HG02870 (cell line): ENCODE measurements around the gene BLCAP.
"Not testable (repeated sequence)": the region's sequence is repeated elsewhere in the genome, so short reads cannot be mapped to it uniquely, and the experiment has no call there.

Source experiments
- ATAC-seq: cut with Tn5 transposase; IDR thresholded peaks from one replicate; pipeline ENCODE4 v1.9.1; 2021; ENCODE audit warnings: mild to moderate bottlenecking, moderate library complexity; ENCODE audit not compliant: unreplicated experiment

BLCAP gene

DNA sequence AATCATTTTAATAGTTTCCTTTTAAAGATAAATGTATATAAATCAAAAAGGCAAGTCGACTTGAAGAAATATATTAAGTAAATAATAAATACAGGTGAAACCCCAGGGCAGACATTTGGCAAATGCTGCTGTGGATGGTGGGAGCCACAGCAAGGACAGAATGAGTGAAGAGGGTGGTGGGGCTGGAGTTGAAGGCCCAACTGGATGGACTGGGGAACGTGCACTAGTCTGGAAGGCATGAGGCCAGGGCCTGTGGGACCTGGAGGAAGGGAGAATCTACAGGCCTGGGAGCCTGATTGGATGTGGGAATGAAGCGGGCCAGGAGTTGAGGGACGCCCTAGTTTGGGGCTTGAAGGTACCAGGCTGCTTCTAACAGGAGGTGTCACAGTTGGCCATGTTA lies 30.6 kb upstream of the BLCAP start:
- ATAC-seq: no peak

DNA sequence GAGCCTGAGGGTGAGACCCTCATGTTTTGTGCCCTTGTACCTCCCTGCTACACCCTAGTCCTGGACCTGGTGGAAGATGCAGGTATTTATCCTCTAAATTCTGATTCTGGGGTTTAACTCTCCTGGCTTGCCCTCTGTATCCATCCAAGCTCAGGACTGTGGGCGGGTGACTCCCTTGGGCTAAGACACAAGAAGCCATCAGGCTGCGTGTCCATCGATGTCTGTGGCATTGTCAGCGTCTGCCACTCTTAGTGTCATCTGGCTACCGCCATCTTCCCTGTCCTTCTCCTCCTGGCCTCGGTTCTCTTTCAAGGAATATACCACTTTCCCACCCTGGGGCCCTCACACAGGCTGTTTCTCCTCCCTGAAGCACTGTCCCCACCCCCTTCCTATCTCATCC lies 28.9 kb upstream of the BLCAP start:
- no peak for ATAC-seq

DNA sequence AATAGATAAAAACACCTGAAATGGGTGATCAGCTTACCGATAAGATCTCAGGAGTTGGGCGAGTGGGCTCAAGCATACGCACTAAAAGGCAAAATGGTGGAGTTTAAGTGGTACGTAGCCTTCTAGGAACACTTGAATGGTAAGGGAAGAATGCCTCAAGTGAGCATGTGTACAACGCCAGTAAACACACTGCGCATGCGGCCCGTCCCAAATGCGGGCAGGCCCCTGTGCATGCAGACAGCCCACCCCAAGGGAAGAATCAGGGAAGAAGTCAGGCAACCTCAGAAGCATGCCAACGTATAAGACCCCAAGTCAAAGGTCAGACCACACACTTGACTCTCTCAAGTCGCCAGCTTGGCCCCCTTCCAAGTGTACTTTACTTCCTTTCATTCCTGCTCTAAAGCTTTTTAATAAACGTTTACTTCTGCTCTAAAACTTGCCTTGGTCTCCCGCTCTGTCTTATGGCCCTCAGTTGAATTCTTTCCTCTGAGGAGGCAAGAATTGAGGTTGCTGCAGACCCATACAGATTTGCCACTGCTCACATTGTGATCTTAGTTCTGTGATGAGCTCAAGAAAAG lies 27.1 kb upstream of the BLCAP start:
- not testable (repeated sequence) for ATAC-seq

DNA sequence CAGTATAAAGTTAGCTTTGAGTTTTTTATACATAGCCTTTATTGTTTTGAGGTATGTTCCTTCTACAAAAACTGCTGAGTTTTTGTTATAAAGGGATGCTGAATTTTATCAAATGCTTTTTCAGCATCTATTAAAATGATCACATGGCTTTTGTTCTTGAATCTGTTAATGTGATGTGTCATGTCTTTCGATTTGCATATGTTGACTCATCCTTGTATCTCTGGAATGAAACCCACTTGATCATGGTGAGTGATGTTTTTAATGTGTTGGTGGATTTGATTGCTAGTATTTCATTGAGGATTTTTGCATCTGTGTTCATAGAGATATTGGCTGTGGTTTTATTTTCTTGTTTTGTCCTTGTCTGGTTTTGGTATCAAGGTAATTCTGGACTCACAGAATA lies 24.7 kb upstream of the BLCAP start:
- ATAC-seq: no peak

DNA sequence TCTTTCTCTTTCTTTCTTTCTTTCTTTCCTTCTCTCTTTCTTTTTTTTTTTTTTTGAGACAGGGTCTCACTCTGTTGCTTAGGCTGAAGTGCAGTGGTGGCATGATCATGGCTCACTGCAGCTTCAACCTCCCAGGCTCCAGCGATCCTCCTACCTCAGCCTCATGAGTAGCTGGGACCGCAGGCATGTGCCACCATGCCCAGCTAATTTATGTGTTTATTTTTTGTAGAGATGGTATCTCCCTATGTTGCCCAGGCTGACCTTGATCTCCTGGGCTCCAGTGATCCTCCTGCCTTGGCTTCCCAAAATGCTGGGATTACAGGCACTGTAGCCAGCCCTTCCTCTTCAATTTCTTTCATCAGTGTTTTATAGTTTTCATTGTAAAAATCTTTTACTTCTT lies 24.0 kb upstream of the BLCAP start:
- ATAC-seq: not testable (repeated sequence)

DNA sequence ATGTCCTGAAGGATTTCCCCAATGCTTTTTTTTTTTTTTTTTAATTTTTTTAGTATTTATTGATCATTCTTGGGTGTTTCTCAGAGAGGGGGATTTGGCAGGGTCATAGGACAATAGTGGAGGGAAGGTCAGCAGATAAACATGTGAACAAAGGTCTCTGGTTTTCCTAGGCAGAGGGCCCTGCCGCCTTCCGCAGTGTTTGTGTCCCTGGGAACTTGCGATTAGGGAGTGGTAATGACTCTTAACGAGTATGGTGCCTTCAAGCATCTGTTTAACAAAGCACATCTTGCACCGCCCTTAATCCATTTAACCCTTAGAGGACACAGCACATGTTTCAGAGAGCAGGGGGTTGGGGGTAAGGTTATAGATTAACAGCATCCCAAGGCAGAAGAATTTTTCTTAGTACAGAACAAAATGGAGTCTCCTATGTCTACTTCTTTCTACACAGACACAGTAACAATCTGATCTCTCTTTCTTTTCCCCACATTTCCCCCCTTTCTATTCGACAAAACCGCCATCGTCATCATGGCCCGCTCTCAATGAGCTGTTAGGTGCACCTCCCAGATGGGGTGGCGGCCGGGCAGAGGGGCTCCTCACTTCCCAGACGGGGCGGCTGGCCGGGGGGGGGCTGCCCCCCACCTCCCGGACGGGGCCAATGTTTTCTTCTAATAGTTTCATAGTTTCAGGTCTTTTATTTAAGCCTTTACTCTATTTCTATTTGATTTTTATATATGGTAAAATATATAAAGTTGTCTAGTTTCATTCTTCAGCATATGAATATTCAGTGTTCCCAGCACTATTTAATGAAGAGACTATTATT lies 22.6 kb upstream of the BLCAP start:
- not testable (repeated sequence) for ATAC-seq

DNA sequence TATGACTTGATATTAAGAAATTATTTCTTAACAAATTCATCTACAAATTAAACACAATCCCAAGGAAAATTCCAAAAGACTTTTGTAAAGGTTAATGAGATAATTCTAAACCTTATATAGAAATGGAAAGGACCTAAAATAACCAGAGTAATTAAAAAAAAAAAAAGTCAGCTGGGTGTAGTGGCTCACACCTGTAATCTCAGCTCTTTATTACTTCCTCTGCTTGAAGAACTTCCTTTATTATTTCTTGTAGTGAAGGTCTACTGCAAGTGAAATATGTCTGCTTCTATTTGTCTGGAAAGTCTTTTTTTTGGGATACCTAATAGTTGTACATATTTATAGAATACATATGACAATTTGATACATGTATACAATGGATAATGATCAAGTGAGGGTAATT lies 20.2 kb upstream of the BLCAP start:
- ATAC-seq: no peak

DNA sequence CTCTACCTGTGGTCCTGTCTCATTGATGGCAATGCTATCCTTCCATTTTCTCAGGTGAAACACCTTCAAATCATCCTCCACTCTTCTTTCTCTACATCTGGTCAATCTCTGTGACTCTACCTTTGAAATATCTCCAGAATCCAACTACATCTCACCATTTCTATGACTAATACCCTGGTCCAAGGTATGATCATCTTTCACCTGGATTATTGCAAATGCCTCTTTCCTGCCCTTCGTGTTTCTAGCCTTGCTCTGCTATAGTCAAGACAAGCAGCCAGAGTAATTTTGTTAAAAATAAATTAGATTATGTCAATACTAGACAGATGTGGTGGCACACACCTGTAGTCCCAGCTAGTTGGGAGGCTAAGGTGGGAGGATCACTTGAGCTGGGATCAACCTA lies 17.8 kb upstream of the BLCAP start:
- ATAC-seq: no peak

DNA sequence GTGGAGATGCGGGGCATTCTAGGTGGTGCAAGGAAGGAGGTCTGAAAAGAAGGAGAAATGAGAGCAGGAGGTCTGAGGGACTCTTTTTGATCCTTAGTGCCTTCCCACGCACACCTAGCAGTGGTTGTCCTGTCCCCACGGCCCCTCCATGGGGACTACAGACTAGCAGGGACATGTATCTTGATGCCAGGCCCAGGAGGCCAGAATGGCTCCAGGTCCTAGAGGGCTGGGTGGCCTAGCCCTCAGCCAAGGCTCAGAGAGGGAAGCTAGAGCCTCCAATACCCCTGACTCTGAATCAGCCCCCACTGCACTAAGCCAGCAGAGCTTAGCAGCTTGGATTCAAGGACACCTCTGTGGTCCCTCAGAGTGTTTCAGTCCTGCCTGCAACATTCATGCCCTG lies 16.7 kb upstream of the BLCAP start:
- no peak for ATAC-seq

DNA sequence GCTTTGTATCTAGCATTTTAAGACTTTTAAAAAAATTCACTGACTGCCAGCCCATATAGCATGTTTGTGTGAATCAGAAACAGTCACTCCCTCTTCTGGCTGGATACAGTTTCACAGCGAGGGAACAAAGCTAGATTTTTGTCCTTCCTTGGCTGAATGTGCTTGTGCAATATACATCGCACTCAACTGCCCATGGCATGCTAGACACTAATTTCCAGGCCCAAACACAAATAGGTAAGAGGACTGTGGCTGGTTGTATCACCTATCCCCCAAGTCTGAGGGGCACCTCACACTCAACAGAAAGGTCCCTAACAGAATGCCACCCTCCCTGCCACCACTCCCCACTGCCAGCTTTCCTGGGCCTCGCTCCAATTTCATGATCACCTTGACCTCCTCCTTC lies 16.2 kb upstream of the BLCAP start:
- no peak for ATAC-seq

DNA sequence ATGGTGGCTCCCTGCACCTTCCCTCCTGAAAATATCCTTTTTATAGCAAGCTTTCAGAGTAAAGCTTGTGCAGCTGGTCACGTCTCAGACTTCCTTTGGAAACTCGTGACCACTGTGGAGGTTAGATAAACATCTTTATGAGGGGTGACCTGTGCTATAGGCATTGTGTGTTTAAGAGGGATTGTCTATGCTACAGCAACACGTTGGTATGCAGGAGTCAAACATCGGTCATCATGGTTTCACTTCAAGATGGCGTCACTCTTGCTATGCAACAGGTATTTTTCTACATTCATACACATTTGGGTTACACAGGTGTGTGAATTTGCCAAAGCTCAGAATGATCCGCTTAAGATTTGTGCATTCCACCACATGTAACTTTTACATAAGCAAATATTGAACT lies 14.6 kb upstream of the BLCAP start:
- no peak for ATAC-seq

DNA sequence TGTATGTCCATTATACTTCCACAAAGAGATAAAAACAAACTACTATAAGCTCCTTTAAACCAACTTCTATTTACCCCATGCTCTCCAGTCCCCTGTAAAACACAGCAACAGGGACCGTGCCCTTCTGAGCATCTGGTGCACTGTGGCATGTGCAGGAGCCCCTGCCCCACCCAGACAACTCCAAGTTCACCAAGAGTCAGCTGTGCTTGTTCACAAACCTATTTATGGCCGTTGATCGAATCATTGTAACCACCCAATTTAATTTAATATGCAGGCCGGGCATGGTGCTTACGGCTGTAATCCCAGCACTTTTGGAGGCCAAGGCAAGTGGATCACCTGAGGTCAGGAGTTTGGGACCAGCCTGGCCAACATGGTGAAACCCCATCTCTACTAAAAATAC lies 13.7 kb upstream of the BLCAP start:
- no peak for ATAC-seq

DNA sequence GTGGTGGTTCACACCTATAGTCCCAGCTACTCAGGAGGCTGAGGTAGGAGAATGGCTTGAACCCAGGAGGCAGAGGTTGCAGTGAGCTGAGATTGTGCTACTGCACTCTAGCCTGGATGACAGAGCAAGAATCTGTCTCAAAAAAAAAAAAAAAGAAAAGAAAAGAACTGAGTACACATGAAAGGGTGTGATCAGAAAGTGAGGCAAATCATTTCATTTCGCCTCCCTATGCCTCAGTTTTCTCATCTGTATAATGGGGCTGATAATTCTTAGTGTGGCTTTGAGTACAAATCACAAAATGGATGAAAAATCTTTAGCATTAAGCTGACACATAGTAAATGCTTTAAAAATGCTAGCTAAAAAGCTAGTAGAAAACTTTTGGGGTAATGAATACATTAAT lies 13.2 kb upstream of the BLCAP start:
- ATAC-seq: not testable (repeated sequence)

DNA sequence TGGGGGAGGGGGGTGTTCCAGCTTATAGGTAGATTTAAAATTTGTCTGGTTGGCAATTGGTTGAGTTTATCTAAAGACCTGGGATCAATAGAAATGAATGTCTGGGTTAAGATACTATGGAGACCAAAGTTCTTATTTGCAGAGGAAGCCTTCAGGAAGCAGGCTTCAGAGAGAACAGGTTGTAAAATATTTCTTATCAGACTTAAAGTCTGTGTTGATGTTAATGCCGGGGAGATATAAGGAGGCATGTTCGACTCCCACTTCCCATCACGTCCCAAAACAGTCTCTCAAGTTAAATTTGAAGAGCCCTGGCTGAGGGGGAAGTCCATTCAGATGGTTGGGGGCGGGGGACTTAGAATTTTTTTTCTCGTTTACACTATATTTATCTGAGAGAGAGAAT lies 12.3 kb upstream of the BLCAP start:
- ATAC-seq: no peak

DNA sequence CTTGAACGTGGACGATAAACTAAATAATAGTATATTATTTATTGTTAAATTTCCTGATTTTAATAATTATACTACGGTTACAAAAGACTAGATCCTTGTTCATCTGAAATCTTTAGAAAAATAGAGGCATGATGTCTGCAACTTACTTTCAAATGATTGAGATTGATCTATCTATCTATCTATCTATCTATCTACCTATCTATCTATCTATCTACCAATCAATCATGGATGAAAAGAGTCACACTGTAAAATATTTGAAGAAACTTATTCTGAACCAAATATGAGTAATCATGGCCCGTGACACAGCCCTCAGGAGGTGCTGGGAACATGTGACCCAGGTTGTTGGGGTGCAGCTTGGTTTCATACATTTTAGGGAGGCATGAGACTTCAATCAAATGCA lies 11.7 kb upstream of the BLCAP start:
- no peak for ATAC-seq

DNA sequence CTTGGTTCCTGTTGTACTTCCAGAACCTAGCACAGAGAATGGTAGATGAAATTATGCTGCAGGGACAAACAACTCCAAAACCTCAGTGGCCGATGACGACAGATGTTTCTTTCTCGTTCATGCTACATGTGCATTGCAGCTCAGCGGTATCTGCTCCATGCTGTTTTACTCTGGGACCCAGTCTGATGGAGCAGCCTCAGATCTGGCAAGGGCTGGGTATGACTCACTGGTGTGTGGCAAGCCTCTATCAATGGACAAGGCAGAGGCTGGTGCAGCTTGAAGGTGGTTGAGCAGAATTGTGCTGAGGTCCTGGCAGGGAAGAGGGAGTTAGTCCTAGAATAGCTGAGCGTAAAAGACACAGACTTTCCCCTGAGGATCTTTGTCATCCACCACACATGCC lies 10.3 kb upstream of the BLCAP start:
- ATAC-seq: no peak

DNA sequence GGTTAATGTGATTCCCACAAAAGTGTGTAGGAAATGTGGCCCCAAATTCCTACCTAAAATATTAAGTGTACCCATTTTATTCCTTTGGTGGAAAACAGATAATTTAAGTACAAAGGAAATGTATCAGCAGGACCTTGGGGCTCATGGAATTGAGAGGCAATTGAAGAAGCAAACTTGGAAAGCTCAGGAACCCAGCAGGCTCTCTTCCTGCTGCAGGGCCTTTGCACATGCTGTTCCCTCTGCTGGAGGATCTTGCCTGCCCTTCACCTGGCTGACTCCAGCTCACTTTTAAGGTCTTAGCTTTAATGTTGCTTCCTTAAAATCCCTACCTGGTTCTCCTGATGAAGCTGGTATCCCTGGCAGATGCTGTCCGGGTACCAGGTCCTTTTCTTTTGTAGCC lies 9.8 kb upstream of the BLCAP start:
- ATAC-seq: no peak

DNA sequence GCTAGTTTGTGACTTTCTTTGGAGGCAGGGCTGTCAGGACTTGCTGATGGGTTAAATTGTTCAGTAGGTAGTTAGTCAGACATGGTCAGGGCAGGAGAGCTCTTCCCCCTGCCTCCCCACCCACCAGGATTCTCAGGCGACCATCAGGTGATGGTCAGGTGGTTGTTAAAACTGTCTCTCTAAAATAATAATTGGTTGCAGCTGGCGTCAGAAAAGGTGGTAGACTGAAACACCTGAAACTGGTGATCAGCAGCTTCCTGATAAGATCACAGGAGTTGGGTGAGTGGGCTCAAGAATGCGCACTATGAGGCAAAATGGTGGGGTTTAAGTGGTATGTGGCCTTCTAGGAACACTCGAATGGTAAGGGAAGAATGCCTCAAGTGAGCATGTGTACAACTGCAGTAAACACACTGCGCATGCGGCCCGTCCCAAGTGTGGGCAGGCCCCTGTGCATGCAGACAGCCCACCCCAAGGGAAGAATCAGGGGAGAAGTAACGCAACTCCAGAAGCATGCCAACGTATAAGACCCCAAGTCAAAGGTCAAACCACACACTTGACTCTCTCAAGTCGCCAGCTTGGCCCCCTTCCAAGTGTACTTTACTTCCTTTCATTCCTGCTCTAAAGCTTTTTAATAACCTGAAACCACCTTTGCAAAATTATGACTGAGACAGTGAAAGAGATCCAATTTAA lies 7.9 kb upstream of the BLCAP start:
- ATAC-seq: no peak

DNA sequence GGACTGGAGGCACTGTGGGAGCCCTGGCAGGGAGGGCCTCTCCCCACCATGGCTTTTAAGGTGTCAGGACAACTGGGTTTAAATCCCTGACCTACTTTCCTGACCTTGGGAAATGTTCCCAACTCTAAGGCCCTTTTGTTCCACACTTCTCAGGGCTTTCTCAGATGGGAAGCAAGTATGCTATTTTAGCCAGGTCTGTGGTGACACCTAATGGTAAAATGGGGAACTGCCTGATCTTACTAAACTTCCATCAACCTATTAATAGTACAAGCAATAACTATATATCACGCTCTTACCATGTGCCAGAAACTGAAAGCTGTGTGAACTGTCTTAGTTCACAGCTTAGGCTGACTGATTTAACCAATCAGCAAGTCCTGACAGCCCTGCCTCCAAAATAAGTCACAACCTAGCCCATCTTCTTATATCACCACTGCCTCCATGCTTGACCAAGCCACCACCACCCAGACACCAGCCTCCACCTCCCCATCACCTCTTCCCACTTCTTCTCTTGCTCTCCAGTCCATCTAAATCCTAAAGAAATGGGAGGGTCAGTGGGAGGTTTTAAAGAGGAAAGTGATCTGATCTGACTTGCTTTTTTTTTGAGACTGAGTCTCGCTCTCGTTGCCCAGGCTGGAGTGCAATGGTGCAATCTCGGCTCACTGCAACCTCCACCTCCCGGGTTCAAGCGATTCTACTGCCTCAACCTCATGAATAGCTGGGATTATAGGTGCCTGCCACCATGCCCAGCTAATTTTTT lies 6.9 kb upstream of the BLCAP start:
- ATAC-seq: peak; percentile 86

DNA sequence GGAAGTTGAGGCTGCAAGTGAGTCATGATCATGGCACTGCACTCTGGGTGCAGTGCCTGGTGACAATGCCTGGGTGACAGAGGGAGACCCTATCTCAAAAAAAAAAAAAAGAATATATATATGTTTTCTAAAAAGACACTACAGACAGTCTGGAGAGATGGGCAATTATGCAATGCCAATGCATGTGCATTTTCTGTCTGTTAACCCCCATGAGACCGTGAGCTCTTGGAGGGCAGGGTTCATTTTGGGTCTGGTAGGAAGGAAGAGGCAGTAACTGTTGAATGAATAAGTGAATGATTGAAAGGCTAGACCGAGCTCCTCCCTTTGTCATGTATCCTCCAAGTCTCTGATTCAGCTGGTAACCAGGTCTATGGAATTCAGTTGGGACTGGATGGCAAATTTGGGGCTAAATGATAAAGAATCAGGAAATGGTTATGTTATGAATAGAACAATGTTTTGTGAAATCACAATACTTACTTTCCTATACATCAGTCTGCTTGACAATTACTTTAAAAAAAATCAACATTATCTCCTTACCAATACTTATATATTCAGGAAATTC lies 5.6 kb upstream of the BLCAP start:
- ATAC-seq: no peak

DNA sequence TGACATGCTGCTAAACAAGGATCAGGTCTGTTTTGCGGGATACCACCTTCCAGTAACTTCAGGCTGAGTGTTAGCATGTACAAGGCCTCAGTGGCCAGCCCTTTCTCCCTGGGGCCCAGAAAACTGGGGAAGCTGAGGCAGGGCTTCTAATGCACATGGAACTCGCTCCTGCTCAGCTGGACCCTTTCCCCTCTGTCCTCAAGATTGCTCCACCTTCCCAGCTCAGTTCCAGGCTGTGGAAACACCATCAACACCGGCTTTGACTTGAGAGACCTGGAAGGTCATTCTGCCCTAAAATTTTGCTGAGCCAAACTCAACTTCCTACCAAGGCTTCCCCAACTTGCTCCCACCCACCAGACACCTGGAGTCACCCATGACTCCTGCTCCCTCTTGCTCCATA lies 4.2 kb upstream of the BLCAP start:
- ATAC-seq: no peak
